PC-9 (cell line): ENCODE data around the gene UBA5. TPM values are rescaled to one million over a fixed set of nuclear protein-coding genes. Genes with fewer than 3 reads are reported as not detected.

Experiments used
- BruUV-seq: library from RNA; stranded (reverse); fragments of 400-500 nt; replicated peaks from 2 replicates; lab custom pipeline; 2021; lab: Mats Ljungman, UMichigan
- CTCF ChIA-PET: fragments of 300-600 bp; sonication (Branson Sonifier 250); formaldehyde crosslinking; loops from one replicate; lab custom pipeline; 2022; ENCODE audit warnings: antibody characterized with exemption; lab: Charles Lee
- POLR2A ChIA-PET: fragments of 300-600 bp; sonication (Branson Sonifier 250); formaldehyde crosslinking; loops from one replicate; lab custom pipeline; 2022; ENCODE audit warnings: antibody characterized with exemption; ENCODE audit not compliant: unreplicated experiment; lab: Charles Lee
- DNase-seq, 2 experiments: peaks; one replicate each; pipeline versions ENCODE4 v3.0.0 to v3.0.0-alpha.2; 2015 to 2022; ENCODE audit warnings: mixed read lengths in 1 of 2
- H2AFZ ChIP-seq: fragments of 200-600 bp; sonication (generic); 2 replicates; pipeline ENCODE4 v1.8.1; 2017; ENCODE audit warnings: antibody characterized with exemption
- H3F3A ChIP-seq: fragments of 200-600 bp; sonication (generic); 2 replicates; pipeline ENCODE4 v1.8.1; 2017; ENCODE audit warnings: antibody characterized with exemption, mild to moderate bottlenecking, low read depth; ENCODE audit not compliant: insufficient read depth
- H3K27ac ChIP-seq: fragments of 200-600 bp; sonication (generic); 2 replicates; pipeline ENCODE4 v1.6.1; 2016; ENCODE audit warnings: mixed run types
- H3K27me3 ChIP-seq: fragments of 200-600 bp; sonication (generic); 2 replicates; pipeline ENCODE4 v1.6.1; 2016; ENCODE audit warnings: low read depth, mixed run types; ENCODE audit not compliant: insufficient read depth
- H3K36me3 ChIP-seq: fragments of 200-600 bp; sonication (generic); 2 replicates; pipeline ENCODE4 v1.6.1; 2016; ENCODE audit warnings: low read depth, mixed run types
- H3K4me1 ChIP-seq: fragments of 200-600 bp; sonication (generic); replicated peaks from 2 replicates; pipeline ENCODE4 v1.6.1; 2016; ENCODE audit warnings: mixed run types; ENCODE audit not compliant: insufficient read depth
- H3K4me2 ChIP-seq: fragments of 200-600 bp; sonication (generic); 2 replicates; pipeline ENCODE4 v1.6.1; 2017; ENCODE audit warnings: mixed run types
- H3K4me3 ChIP-seq: fragments of 200-600 bp; sonication (generic); 2 replicates; pipeline ENCODE4 v1.6.1; 2016; ENCODE audit warnings: mixed run types
- H3K79me2 ChIP-seq: fragments of 200-600 bp; sonication (generic); 2 replicates; pipeline ENCODE4 v1.6.1; 2017; ENCODE audit warnings: low read depth, mixed run types
- H3K9me2 ChIP-seq: fragments of 200-600 bp; sonication (generic); 2 replicates; pipeline ENCODE4 v1.8.1; 2017; ENCODE audit warnings: mild to moderate bottlenecking; ENCODE audit not compliant: insufficient read depth
- H3K9me3 ChIP-seq: fragments of 200-600 bp; sonication (generic); 2 replicates; pipeline ENCODE4 v1.8.1; 2016; ENCODE audit warnings: low read depth; ENCODE audit not compliant: insufficient read depth
- H4K20me1 ChIP-seq: fragments of 200-600 bp; sonication (generic); 2 replicates; pipeline ENCODE4 v1.8.1; 2017; ENCODE audit not compliant: insufficient read depth
- CTCF ChIP-seq: fragments of 200-600 bp; sonication (generic); conservative IDR thresholded peaks from 2 replicates; pipeline ENCODE4 v1.6.1; 2017; ENCODE audit warnings: mixed run types, antibody characterized with exemption, mild to moderate bottlenecking, moderate library complexity
- EZH2 ChIP-seq: fragments of 200-600 bp; sonication (generic); IDR thresholded peaks from 2 replicates; pipeline ENCODE4 v1.8.0; 2017; ENCODE audit warnings: antibody characterized with exemption, low read depth
- intact Hi-C: fragments of 100-400 bp; cut with micrococcal nuclease; formaldehyde crosslinking; loops from one replicate; pipeline ENCODE4 v1.10.0; 2022; ENCODE audit not compliant: unreplicated experiment
- total RNA-seq: library from RNA; stranded (reverse); gene quantifications from 2 replicates; pipeline ENCODE4 v1.2.3, GENCODE V29; 2021

The UBA5 gene
- total RNA-seq, 1 experiment from 2014 or later: 41.6 TPM

- H2AFZ ChIP-seq: no peak overlapping the region
- no peaks in the 10 kb centered on the region for H3K27me3 ChIP-seq
- intact Hi-C loops: no loop called here
- H3K4me3 ChIP-seq: no peak overlapping the region
- no peaks in the 10 kb centered on the region for H3F3A ChIP-seq
- H3K36me3 ChIP-seq: 0 out of 2 replicates have a peak, but pooled peaks cover 5% of the 10 kb centered on the region
- no peak overlapping the region for H3K27ac ChIP-seq
- no peaks in the 10 kb centered on the region for H4K20me1 ChIP-seq
- no peak for TF ChIP-seq CTCF
- no peak overlapping the region for H3K4me2 ChIP-seq
- ChIA-PET CTCF (interaction anchor here (0.7 kb wide), 1 partner anchor 40 kb away, joined by 3 read pairs; no protein-coding TSS in a partner anchor), POLR2A (interaction anchor here (0.5 kb wide), 1 partner anchor 1811 kb away, joined by 3 read pairs; no protein-coding TSS in a partner anchor)
- no peaks in the 10 kb centered on the region for H3K9me2 ChIP-seq
- no peaks in the 10 kb centered on the region for H3K4me1 ChIP-seq
- no TSS peak for BruUV-seq
- no peak for DNase-seq
- H3K9me3 ChIP-seq: peaks cover 2% of the 10 kb centered on the region; the same call in 1 of the 2 replicates
- H3K79me2 ChIP-seq: no peaks in the 10 kb centered on the region
Observed at GRCh38 chr3:132616780-132617179, 43.3 kb upstream of the UBA5 start.

GRCh38 chr3:132622148-132622547, 38.0 kb upstream of the UBA5 start:
- H2AFZ ChIP-seq: no peak overlapping the region
- CTCF ChIA-PET: no interaction called here
- POLR2A ChIA-PET: no interaction called here
- no peaks in the 10 kb centered on the region for H3F3A ChIP-seq
- no peak overlapping the region for H3K4me3 ChIP-seq
- no peaks in the 10 kb centered on the region for H3K9me3 ChIP-seq
- H4K20me1 ChIP-seq: no peaks in the 10 kb centered on the region
- no peaks in the 10 kb centered on the region for H3K4me1 ChIP-seq
- no peak overlapping the region for H3K4me2 ChIP-seq
- peaks cover 11% of the 10 kb centered on the region; the same call in 1 of the 2 replicates for H3K36me3 ChIP-seq
- intact Hi-C loops: no loop called here
- no peaks in the 10 kb centered on the region for H3K9me2 ChIP-seq
- no peak overlapping the region for H3K27ac ChIP-seq
- no peak for DNase-seq
- no TSS peak for BruUV-seq
- H3K27me3 ChIP-seq: no peaks in the 10 kb centered on the region
- H3K79me2 ChIP-seq: no peaks in the 10 kb centered on the region
- TF ChIP-seq CTCF: no peak
- TF ChIP-seq EZH2: no peak

GRCh38 chr3:132622761-132623160, 37.4 kb upstream of the UBA5 start:
- H3K27me3 ChIP-seq: no peaks in the 10 kb centered on the region
- no TSS peak for BruUV-seq
- ChIA-PET CTCF (no interaction called here), POLR2A (no interaction called here)
- no peaks in the 10 kb centered on the region for H3K9me2 ChIP-seq
- no peaks in the 10 kb centered on the region for H3F3A ChIP-seq
- H2AFZ ChIP-seq: no peak overlapping the region
- H3K4me1 ChIP-seq: no peaks in the 10 kb centered on the region
- H4K20me1 ChIP-seq: no peaks in the 10 kb centered on the region
- H3K79me2 ChIP-seq: no peaks in the 10 kb centered on the region
- H3K27ac ChIP-seq: no peak overlapping the region
- intact Hi-C loops: no loop called here
- DNase-seq: no peak
- no peak overlapping the region for H3K4me3 ChIP-seq
- TF ChIP-seq CTCF: no peak
- no peak for TF ChIP-seq EZH2
- H3K36me3 ChIP-seq: peaks cover 11% of the 10 kb centered on the region; the same call in 1 of the 2 replicates
- no peak overlapping the region for H3K4me2 ChIP-seq
- H3K9me3 ChIP-seq: no peaks in the 10 kb centered on the region
